Lower lobe of right lung (tissue), 2 donors: ENCODE measurements around the gene SSBP2. TPM values are rescaled to one million over a fixed set of nuclear protein-coding genes. Genes with fewer than 3 reads are reported as not detected.

Source experiments
- ATAC-seq, 2 donors: fragments of 200-7000 bp; cut with Tn5 transposase; one replicate each; pipeline ENCODE4 v1.9.1; 2020 to 2022; ENCODE audit warnings: mild to moderate bottlenecking in 2 of 2, moderate library complexity in 2 of 2
- DNase-seq: peaks from one replicate; pipeline ENCODE4 v3.0.0-alpha.2; 2020
- H3K27ac ChIP-seq: fragments of 200-600 bp; one replicate; pipeline ENCODE4 v1.8.0; 2022
- H3K27me3 ChIP-seq: fragments of 200-600 bp; one replicate; pipeline ENCODE4 v1.8.0; 2022; ENCODE audit warnings: low read depth
- H3K36me3 ChIP-seq: fragments of 200-600 bp; one replicate; pipeline ENCODE4 v1.8.0; 2022; ENCODE audit warnings: mild to moderate bottlenecking
- H3K4me1 ChIP-seq: fragments of 200-600 bp; one replicate; pipeline ENCODE4 v1.8.0; 2022
- H3K4me3 ChIP-seq: fragments of 200-600 bp; one replicate; pipeline ENCODE4 v1.8.0; 2022; ENCODE audit warnings: mild to moderate bottlenecking
- H3K9me3 ChIP-seq: fragments of 200-600 bp; one replicate; pipeline ENCODE4 v1.8.0; 2022
- CTCF ChIP-seq: fragments of 200-600 bp; IDR thresholded peaks from one replicate; pipeline ENCODE4 v1.8.0; 2022; ENCODE audit warnings: antibody characterized with exemption, mild to moderate bottlenecking
- intact Hi-C: fragments of 100-400 bp; cut with DNase I; formaldehyde crosslinking; loops from one replicate; pipeline ENCODE4 v1.11.0; 2022
- total RNA-seq: library from RNA; stranded (reverse); fragmentation: NEBNext Ultra II Directional; extraction: Animal tissue kit (Norgen Biotek cat#: 25700); gene quantifications from one replicate; pipeline ENCODE4 v1.2.1, GENCODE V29; 2021
- donor health status: DM: no; HTN: yes; CAD: no; lungs with severe emphysema.

SSBP2 gene
- total RNA-seq, 1 donor from 2014 or later = 41.1 TPM

DNA sequence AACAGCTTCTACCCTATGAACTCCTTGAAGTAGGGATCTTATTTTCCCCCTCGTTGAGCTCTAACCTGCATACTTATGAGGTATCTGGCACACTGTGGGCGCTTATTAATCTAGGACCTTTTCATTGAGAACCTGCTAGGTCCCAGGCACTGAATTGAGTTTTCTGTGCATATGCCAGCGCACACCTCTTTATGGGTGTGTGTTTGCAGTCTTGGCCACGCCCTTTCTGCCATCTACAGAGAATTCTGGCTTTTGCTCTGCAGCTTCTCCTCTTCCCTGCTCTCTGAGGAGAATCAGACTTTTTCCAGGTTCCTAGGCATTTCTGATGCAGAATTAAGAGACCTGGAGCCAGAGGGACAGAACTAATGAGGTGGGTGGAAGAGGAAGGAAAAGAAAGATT is 25.4 kb upstream of the SSBP2 start:
- Histone ChIP-seq H3K4me3 (no peak overlapping the region), H3K4me1 (peaks cover 21% of the 10 kb centered on the region), H3K27me3 (no peaks in the 10 kb centered on the region), H3K36me3 (no peaks in the 10 kb centered on the region), H3K9me3 (no peaks in the 10 kb centered on the region), H3K27ac (no peak overlapping the region)
- no peak for TF ChIP-seq CTCF
- DNase-seq = no peak
- ATAC-seq = no peak
- intact Hi-C loops = no loop called here

DNA sequence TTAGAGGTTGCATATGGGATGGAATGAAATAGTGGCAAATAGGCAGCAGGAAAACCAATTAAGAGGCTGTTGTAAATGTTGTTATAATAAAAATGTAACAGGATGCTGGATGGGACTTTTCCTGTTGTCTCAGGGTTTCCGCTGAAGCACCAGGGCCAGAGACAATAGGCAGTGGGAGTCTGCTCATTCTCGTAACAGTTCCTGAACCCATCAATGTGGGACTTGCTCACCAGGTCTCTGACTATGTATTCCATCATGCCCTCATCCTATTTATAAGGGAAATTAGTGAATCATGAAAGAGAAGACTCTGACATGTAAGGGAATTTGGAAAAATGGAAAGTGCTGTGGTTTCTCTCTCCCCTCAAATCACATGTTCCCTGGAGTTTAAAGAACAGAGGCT is 23.5 kb upstream of the SSBP2 start:
- intact Hi-C loops = no loop called here
- no peak for ATAC-seq
- no peaks in the 10 kb centered on the region for H3K9me3 ChIP-seq

DNA sequence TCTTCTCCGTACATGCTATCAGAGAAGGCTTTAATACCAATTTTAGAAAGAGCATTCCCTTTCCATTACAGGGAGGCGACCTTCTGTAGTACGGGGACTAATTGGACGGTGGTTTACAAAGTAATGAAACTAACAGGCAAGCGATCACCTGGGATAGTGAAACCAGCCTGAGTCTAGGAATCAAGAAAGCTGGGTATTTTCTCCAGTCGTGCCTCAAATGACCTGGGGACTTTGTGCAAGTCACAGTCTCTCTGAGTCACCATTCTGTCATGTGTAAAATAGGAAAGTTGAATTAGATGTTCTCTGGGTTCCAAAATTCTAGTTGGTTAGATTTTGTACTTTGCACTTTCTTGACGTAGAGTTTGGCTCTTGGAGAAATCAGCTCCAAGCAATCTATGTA is 22.7 kb upstream of the SSBP2 start:
- Histone ChIP-seq H3K27me3 (no peaks in the 10 kb centered on the region), H3K4me3 (no peak overlapping the region), H3K36me3 (no peaks in the 10 kb centered on the region), H3K9me3 (no peaks in the 10 kb centered on the region), H3K4me1 (peaks cover 6% of the 10 kb centered on the region), H3K27ac (no peak overlapping the region)
- DNase-seq (no peak), ATAC-seq (no peak)
- intact Hi-C loops = no loop called here
- TF ChIP-seq CTCF = no peak

More for the DNA sequence above, 23.5 kb upstream of the SSBP2 start:
- no peak for DNase-seq
- Histone ChIP-seq H3K4me3 (no peak overlapping the region), H3K4me1 (peaks cover 12% of the 10 kb centered on the region), H3K27me3 (no peaks in the 10 kb centered on the region), H3K36me3 (no peaks in the 10 kb centered on the region), H3K27ac (no peak overlapping the region)
- TF ChIP-seq CTCF = no peak

GRCh38 chr5:81773161-81773560 is 22.3 kb upstream of the SSBP2 start:
- no peak overlapping the region for H3K27ac ChIP-seq
- no peak for DNase-seq
- H3K4me1 ChIP-seq = peaks cover 1% of the 10 kb centered on the region
- no peak for ATAC-seq
- H3K36me3 ChIP-seq = no peaks in the 10 kb centered on the region
- TF ChIP-seq CTCF = no peak
- no peaks in the 10 kb centered on the region for H3K27me3 ChIP-seq
- H3K4me3 ChIP-seq = no peak overlapping the region
- intact Hi-C loops = no loop called here
- H3K9me3 ChIP-seq = no peaks in the 10 kb centered on the region

DNA sequence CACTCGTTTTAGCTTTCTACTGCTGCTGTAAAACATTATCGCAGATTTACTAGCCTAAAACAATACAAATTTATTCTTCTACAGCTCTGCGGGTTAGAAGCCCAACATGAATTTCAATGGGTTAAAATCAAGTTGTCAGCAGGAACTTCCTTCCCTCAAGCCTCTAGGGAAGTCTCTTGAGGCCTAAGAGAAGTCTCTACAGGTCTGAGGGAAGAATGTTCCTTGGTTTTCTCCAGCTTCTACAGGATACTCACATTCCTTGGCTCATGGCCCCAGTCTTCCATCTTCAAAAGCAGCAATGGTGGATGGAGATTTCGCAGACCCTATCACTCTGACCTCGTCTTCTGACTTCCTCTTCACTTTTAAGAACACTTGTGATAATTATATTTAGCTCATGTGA is 21.6 kb upstream of the SSBP2 start:
- no peak overlapping the region for H3K27ac ChIP-seq
- no peak for TF ChIP-seq CTCF

DNA sequence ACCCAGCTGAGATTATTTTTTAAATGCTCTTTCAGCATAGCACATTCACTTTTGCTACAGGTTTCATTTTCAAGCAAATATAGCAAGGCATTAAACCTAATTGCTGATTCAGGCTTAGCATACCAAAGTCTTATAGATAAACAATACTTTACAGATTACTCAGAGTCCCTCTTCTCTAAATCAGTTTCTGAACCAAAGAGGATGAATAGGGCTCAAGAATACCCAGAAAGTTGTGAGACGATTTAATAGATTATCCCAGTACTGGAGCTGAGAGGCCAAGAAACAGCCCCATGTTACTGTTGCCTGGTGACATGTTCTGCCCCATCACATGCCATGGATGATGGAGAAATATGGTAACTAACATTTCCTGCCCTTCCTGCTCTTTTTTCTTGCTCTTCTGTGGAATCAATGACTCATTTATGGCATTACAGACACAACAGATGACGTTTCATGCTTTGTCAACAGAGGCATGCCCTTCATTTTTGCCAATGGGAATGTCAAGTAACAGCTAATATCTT is 18.1 kb upstream of the SSBP2 start:
- H3K4me3 ChIP-seq = no peak overlapping the region
- no peaks in the 10 kb centered on the region for H3K36me3 ChIP-seq
- no peaks in the 10 kb centered on the region for H3K27me3 ChIP-seq
- ATAC-seq (no peak), DNase-seq (no peak)
- H3K27ac ChIP-seq = no peak overlapping the region
- intact Hi-C loops = no loop called here
- no peaks in the 10 kb centered on the region for H3K9me3 ChIP-seq
- TF ChIP-seq CTCF = no peak
- H3K4me1 ChIP-seq = no peaks in the 10 kb centered on the region

More for the DNA sequence above, 21.6 kb upstream of the SSBP2 start:
- no peak overlapping the region for H3K4me3 ChIP-seq
- no peak for DNase-seq
- H3K36me3 ChIP-seq = no peaks in the 10 kb centered on the region
- H3K27me3 ChIP-seq = no peaks in the 10 kb centered on the region
- intact Hi-C loops = no loop called here
- no peaks in the 10 kb centered on the region for H3K9me3 ChIP-seq
- no peaks in the 10 kb centered on the region for H3K4me1 ChIP-seq
- ATAC-seq = no peak
